Measurements from ENCODE around the gene CCL28. TPM values are rescaled to one million over a fixed set of nuclear protein-coding genes. Genes with fewer than 3 reads are reported as not detected.
"Not testable (repeated sequence)": the region's sequence is repeated elsewhere in the genome, so short reads cannot be mapped to it uniquely, and the experiment has no call there.

CCL28 gene
- total and polyA plus RNA-seq, 2 donors (not counting 1 experiment from before 2014, with no cell fraction given), result 1.1 to 2.0 TPM

GRCh38 chr5:43425983-43426382, 13.8 kb upstream of the CCL28 start:
- no peaks in the 10 kb centered on the region for H3K79me2 ChIP-seq (ENCODE audit: control insufficient read depth, insufficient read depth, low read length)
- no peaks in the 10 kb centered on the region for H4K20me1 ChIP-seq (ENCODE audit: control insufficient read depth, extremely low read depth, insufficient read depth, low read length)
- TF ChIP-seq CTCF (conservative IDR thresholded peaks at IDR 0.05 in 1 of 2, IDR thresholded peaks at IDR 0.05 in 1 of 2; ENCODE audit: low read depth in 1 of 2, low read length in 2 of 2), result no peak
- no peak for TF ChIP-seq EZH2 (IDR thresholded peaks at IDR 0.05; ENCODE audit: low read length, missing control alignments)
- peak; percentile 59 to 98 for DNase-seq (ENCODE audit: low read depth in 2 of 2)
- H3K4me1 ChIP-seq (ENCODE audit: control insufficient read depth, extremely low read depth, insufficient read depth, low read length), result peaks cover 5% of the 10 kb centered on the region
- no peak overlapping the region for H3K4me2 ChIP-seq (ENCODE audit: extremely low read depth, insufficient read depth, low read length)
- no peak overlapping the region for H3K27ac ChIP-seq (ENCODE audit: insufficient read depth, low read length)
- no peaks in the 10 kb centered on the region for H3K27me3 ChIP-seq (ENCODE audit: control insufficient read depth, insufficient read depth, low read length)
- no peak overlapping the region for H2AFZ ChIP-seq (ENCODE audit: low read length)
- no peak overlapping the region for H3K4me3 ChIP-seq (replicated peaks in 1 of 4; ENCODE audit: control extremely low read depth in 1 of 4, insufficient read depth in 1 of 4, low read depth in 3 of 4, low read length in 4 of 4)
- no peak overlapping the region for H3K9ac ChIP-seq (ENCODE audit: insufficient read depth, low read length)
- no peaks in the 10 kb centered on the region for H3K36me3 ChIP-seq (ENCODE audit: control insufficient read depth, insufficient read depth, low read length)
- no peaks in the 10 kb centered on the region for H3K9me3 ChIP-seq (ENCODE audit: control insufficient read depth, insufficient read depth, low read depth, low read length)

GRCh38 chr5:43423086-43423485, 10.9 kb upstream of the CCL28 start:
- H3K27ac ChIP-seq (ENCODE audit: insufficient read depth, low read length); H3K9me3 ChIP-seq (ENCODE audit: control insufficient read depth, insufficient read depth, low read depth, low read length); H3K4me3 ChIP-seq (replicated peaks in 1 of 4; ENCODE audit: control extremely low read depth in 1 of 4, insufficient read depth in 1 of 4, low read depth in 3 of 4, low read length in 4 of 4); DNase-seq (ENCODE audit: low read depth in 2 of 2); H3K36me3 ChIP-seq (ENCODE audit: control insufficient read depth, insufficient read depth, low read length); H2AFZ ChIP-seq (ENCODE audit: low read length); H3K79me2 ChIP-seq (ENCODE audit: control insufficient read depth, insufficient read depth, low read length); H3K4me2 ChIP-seq (ENCODE audit: extremely low read depth, insufficient read depth, low read length); H3K9ac ChIP-seq (ENCODE audit: insufficient read depth, low read length); H3K27me3 ChIP-seq (ENCODE audit: control insufficient read depth, insufficient read depth, low read length); H3K4me1 ChIP-seq (ENCODE audit: control insufficient read depth, extremely low read depth, insufficient read depth, low read length); H4K20me1 ChIP-seq (ENCODE audit: control insufficient read depth, extremely low read depth, insufficient read depth, low read length): not testable (repeated sequence)

- peak in 1 of 2 donors; percentile 92 for DNase-seq (ENCODE audit: low read depth in 2 of 2)
- TF ChIP-seq CTCF (conservative IDR thresholded peaks at IDR 0.05 in 1 of 2, IDR thresholded peaks at IDR 0.05 in 1 of 2; ENCODE audit: low read depth in 1 of 2, low read length in 2 of 2), result no peak
- no peak for TF ChIP-seq EZH2 (IDR thresholded peaks at IDR 0.05; ENCODE audit: low read length, missing control alignments)
- no peaks in the 10 kb centered on the region for H3K79me2 ChIP-seq (ENCODE audit: control insufficient read depth, insufficient read depth, low read length)
- H3K9me3 ChIP-seq (ENCODE audit: control insufficient read depth, insufficient read depth, low read depth, low read length), result no peaks in the 10 kb centered on the region
- no peak overlapping the region for H3K4me2 ChIP-seq (ENCODE audit: extremely low read depth, insufficient read depth, low read length)
- H4K20me1 ChIP-seq (ENCODE audit: control insufficient read depth, extremely low read depth, insufficient read depth, low read length), result no peaks in the 10 kb centered on the region
- no peak overlapping the region for H3K4me3 ChIP-seq (replicated peaks in 1 of 4; ENCODE audit: control extremely low read depth in 1 of 4, insufficient read depth in 1 of 4, low read depth in 3 of 4, low read length in 4 of 4)
- no peak overlapping the region for H3K27ac ChIP-seq (ENCODE audit: insufficient read depth, low read length)
- H3K9ac ChIP-seq (ENCODE audit: insufficient read depth, low read length), result no peak overlapping the region
- H2AFZ ChIP-seq (ENCODE audit: low read length), result no peak overlapping the region
- no peaks in the 10 kb centered on the region for H3K36me3 ChIP-seq (ENCODE audit: control insufficient read depth, insufficient read depth, low read length)
- no peaks in the 10 kb centered on the region for H3K4me1 ChIP-seq (ENCODE audit: control insufficient read depth, extremely low read depth, insufficient read depth, low read length)
- H3K27me3 ChIP-seq (ENCODE audit: control insufficient read depth, insufficient read depth, low read length), result no peaks in the 10 kb centered on the region
Observed at GRCh38 chr5:43422143-43422542, 10.0 kb upstream of the CCL28 start.

Data from fibroblast of lung (primary cell).